ENCODE data around the gene CHTOP.
A peak's percentile ranks its signal among the peaks of the same experiment; 100 is the strongest.
"Not testable (repeated sequence)": the region's sequence is repeated elsewhere in the genome, so short reads cannot be mapped to it uniquely, and the experiment has no call there.

Gene CHTOP

GRCh38 chr1:153670257-153670858 is 36.5 kb downstream of the CHTOP start:
- Histone ChIP-seq H2AFZ (ENCODE audit: low read depth) (peak overlapping the region; percentile 38), H3K27me3 (ENCODE audit: insufficient read depth, low read depth) (no peaks in the 10 kb centered on the region), H3K4me2 (peak overlapping the region; percentile 79), H3K36me3 (ENCODE audit: insufficient read depth) (peaks cover 43% of the 10 kb centered on the region), H3K4me3 (IDR thresholded peaks at IDR 0.05; ENCODE audit: insufficient read depth, low read depth, low read length) (peak overlapping the region; percentile 99), H3K79me2 (ENCODE audit: insufficient read depth, low read depth) (peaks cover 48% of the 10 kb centered on the region), H3K4me1 (ENCODE audit: low read depth, poor library complexity, severe bottlenecking) (peaks cover 47% of the 10 kb centered on the region), H3K9ac (peak overlapping the region; percentile 81), H3K27ac (peak overlapping the region; percentile 57), H4K20me1 (ENCODE audit: insufficient read depth) (no peaks in the 10 kb centered on the region)
- no peak for TF ChIP-seq CTCF (conservative IDR thresholded peaks at IDR 0.05; ENCODE audit: low read depth, low read length)

GRCh38 chr1:153670859-153671627 is 37.2 kb downstream of the CHTOP start, which contains the start of gene ILF2:
TSS of gene ILF2 (minus strand) at chr1:153670993. CDS start at chr1:153670922, 71 bp downstream.
- no peaks in the 10 kb centered on the region for H3K27me3 ChIP-seq (ENCODE audit: insufficient read depth, low read depth)
- no peaks in the 10 kb centered on the region for H4K20me1 ChIP-seq (ENCODE audit: insufficient read depth)
- peak within 1 kb of the TSS; percentile 79 for H3K4me2 ChIP-seq
- peak within 1 kb of the TSS; percentile 99 for H3K4me3 ChIP-seq (IDR thresholded peaks at IDR 0.05; ENCODE audit: insufficient read depth, low read depth, low read length)
- H3K36me3 ChIP-seq (ENCODE audit: insufficient read depth) = peaks cover 37% of the 10 kb centered on the region
- peak within 1 kb of the TSS; percentile 83 for H3K27ac ChIP-seq
- peak within 1 kb of the TSS; percentile 97 for H2AFZ ChIP-seq (ENCODE audit: low read depth)
- H3K79me2 ChIP-seq (ENCODE audit: insufficient read depth, low read depth) = peaks cover 48% of the 10 kb centered on the region
- H3K4me1 ChIP-seq (ENCODE audit: low read depth, poor library complexity, severe bottlenecking) = peaks cover 41% of the 10 kb centered on the region
- TF ChIP-seq CTCF (conservative IDR thresholded peaks at IDR 0.05; ENCODE audit: low read depth, low read length) = peak; percentile 85
- peak within 1 kb of the TSS; percentile 81 for H3K9ac ChIP-seq

GRCh38 chr1:153671628-153672353 is 37.9 kb downstream of the CHTOP start:
- Histone ChIP-seq H3K4me3 (IDR thresholded peaks at IDR 0.05; ENCODE audit: insufficient read depth, low read depth, low read length) (peak overlapping the region; percentile 97), H3K9ac (peak overlapping the region; percentile 77), H2AFZ (ENCODE audit: low read depth) (peak overlapping the region; percentile 97), H3K4me1 (ENCODE audit: low read depth, poor library complexity, severe bottlenecking) (peaks cover 34% of the 10 kb centered on the region), H3K36me3 (ENCODE audit: insufficient read depth) (peaks cover 30% of the 10 kb centered on the region), H3K27ac (peak overlapping the region; percentile 83), H3K79me2 (ENCODE audit: insufficient read depth, low read depth) (peaks cover 40% of the 10 kb centered on the region), H3K4me2 (peak overlapping the region; percentile 53)
- H4K20me1 ChIP-seq (ENCODE audit: insufficient read depth); H3K27me3 ChIP-seq (ENCODE audit: insufficient read depth, low read depth): not testable (repeated sequence)
- TF ChIP-seq CTCF (conservative IDR thresholded peaks at IDR 0.05; ENCODE audit: low read depth, low read length) = 0 out of 2 replicates have a peak, but pooled peaks have one; percentile 29

GRCh38 chr1:153673511-153673910 is 39.6 kb downstream of the CHTOP start:
- H3K4me1 ChIP-seq (ENCODE audit: low read depth, poor library complexity, severe bottlenecking) = peaks cover 33% of the 10 kb centered on the region
- H3K27ac ChIP-seq = no peak overlapping the region
- H3K27me3 ChIP-seq (ENCODE audit: insufficient read depth, low read depth) = peaks cover 8% of the 10 kb centered on the region
- no peak for TF ChIP-seq CTCF (conservative IDR thresholded peaks at IDR 0.05; ENCODE audit: low read depth, low read length)
- no peak overlapping the region for H3K9ac ChIP-seq
- H2AFZ ChIP-seq (ENCODE audit: low read depth) = no peak overlapping the region
- H4K20me1 ChIP-seq (ENCODE audit: insufficient read depth) = no peaks in the 10 kb centered on the region
- H3K36me3 ChIP-seq (ENCODE audit: insufficient read depth) = peaks cover 13% of the 10 kb centered on the region; the same call in 1 of the 2 replicates
- H3K4me2 ChIP-seq = no peak overlapping the region; the same call in 1 of the 2 replicates
- H3K79me2 ChIP-seq (ENCODE audit: insufficient read depth, low read depth) = peaks cover 23% of the 10 kb centered on the region
- H3K4me3 ChIP-seq (IDR thresholded peaks at IDR 0.05; ENCODE audit: insufficient read depth, low read depth, low read length) = no peak overlapping the region

All from KMS-11 (cell line).